Lower leg skin (tissue), 4 donors: ENCODE data around the gene ZNF559. TPM values are rescaled to one million over a fixed set of nuclear protein-coding genes. Genes with fewer than 3 reads are reported as not detected.
"Not testable (repeated sequence)": the region's sequence is repeated elsewhere in the genome, so short reads cannot be mapped to it uniquely, and the experiment has no call there.

Experiments
- DNase-seq, 2 donors: peaks; one replicate each; pipeline ENCODE4 v3.0.0-alpha.2; 2019; ENCODE audit warnings: low spot score in 2 of 2
- H3K4me3 ChIP-seq: fragments of 200-600 bp; sonication (generic); 2 replicates; pipeline ENCODE4 v1.5.1; 2017; ENCODE audit warnings: mild to moderate bottlenecking, low read depth; ENCODE audit not compliant: poor library complexity, severe bottlenecking
- POLR2A ChIP-seq, 2 donors: fragments of 450-650 bp; IDR thresholded peaks; one replicate each; pipeline ENCODE4 v1.6.1; 2016 to 2017; ENCODE audit warnings: antibody characterized with exemption in 2 of 2, mild to moderate bottlenecking in 1 of 2, moderate library complexity in 1 of 2
- WGBS, 2 donors: methylation state at CpG; one replicate each; pipeline ENCODE4 v1.1.5; 2018; 5-methylcytosine and 5-hydroxymethylcytosine counted together
- intact Hi-C: fragments of 100-400 bp; cut with DNase I; formaldehyde crosslinking; loops from one replicate; pipeline ENCODE4 v1.15.0; 2023; ENCODE audit warnings: low total_unique reads
- total RNA-seq, 4 donors: library from RNA; depleted of rRNA; stranded (reverse); fragments of >200 nt; gene quantifications; one replicate each; pipeline ENCODE4 v1.1.0, GENCODE V29; 2016
- TF ChIP-seq, protein P1 (sequence below), 3 donors: fragments of 450-650 bp; IDR thresholded peaks; one replicate each; pipeline ENCODE4 v1.5.1; 2016; ENCODE audit warnings: antibody characterized with exemption in 3 of 3, mild to moderate bottlenecking in 3 of 3, moderate library complexity in 2 of 3

The ZNF559 gene
- total RNA-seq = 10 to 100 TPM in 2 of 4 donors, 1 to 10 TPM in 2; 3.6 to 12.8 (median 9.2) TPM

DNA sequence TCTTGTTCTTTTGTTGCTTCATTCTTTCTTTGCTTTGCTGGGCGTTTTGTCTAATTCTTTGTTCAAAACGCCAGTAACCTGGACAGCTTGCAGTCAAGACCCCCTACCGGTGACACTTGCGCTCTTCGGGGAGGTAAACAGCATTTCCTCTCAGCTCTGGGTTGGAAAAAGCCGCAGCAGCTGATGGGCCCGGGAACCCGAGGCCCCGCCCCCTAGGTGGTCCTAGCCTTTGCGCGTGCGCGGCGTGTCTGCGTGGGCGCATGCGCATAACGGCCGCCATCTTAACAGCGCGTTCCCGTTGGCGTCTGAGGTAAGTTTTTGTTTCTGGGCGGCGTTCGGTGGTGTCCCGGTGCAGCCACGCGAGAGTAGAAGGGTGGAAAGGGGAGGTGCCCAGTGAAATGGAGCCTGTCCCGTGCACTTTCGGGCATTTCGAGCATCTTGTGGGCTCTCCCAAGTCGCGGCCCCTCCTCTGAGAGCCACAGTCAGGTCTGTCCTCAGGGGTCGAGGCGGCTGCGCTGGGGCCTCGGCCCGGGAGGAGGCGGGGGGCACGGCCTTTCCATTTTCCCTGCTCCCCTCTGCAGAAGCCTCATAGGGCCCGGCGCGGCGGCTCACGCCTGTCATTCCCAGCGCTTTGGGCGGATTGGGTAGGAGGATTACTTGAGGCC, at the start of gene ZNF559:
ZNF559 (plus strand) TSS at position 261 of the 665 bp plus-strand sequence. CDS start 14,371 bp downstream, outside the sequence.
- peak within 1 kb of the TSS; percentile 92 for H3K4me3 ChIP-seq
- no peak for TF ChIP-seq POLR2A (IDR thresholded peaks at IDR 0.05)
- TF ChIP-seq, protein P1, sequence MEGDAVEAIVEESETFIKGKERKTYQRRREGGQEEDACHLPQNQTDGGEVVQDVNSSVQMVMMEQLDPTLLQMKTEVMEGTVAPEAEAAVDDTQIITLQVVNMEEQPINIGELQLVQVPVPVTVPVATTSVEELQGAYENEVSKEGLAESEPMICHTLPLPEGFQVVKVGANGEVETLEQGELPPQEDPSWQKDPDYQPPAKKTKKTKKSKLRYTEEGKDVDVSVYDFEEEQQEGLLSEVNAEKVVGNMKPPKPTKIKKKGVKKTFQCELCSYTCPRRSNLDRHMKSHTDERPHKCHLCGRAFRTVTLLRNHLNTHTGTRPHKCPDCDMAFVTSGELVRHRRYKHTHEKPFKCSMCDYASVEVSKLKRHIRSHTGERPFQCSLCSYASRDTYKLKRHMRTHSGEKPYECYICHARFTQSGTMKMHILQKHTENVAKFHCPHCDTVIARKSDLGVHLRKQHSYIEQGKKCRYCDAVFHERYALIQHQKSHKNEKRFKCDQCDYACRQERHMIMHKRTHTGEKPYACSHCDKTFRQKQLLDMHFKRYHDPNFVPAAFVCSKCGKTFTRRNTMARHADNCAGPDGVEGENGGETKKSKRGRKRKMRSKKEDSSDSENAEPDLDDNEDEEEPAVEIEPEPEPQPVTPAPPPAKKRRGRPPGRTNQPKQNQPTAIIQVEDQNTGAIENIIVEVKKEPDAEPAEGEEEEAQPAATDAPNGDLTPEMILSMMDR (IDR thresholded peaks at IDR 0.05) = no peak
- WGBS, 2 donors = 1% methylated on average over 47 to 48 of the region's 48 CpGs
- DNase-seq = peak; percentile 92 to 99
- intact Hi-C loops = no loop called here

DNA sequence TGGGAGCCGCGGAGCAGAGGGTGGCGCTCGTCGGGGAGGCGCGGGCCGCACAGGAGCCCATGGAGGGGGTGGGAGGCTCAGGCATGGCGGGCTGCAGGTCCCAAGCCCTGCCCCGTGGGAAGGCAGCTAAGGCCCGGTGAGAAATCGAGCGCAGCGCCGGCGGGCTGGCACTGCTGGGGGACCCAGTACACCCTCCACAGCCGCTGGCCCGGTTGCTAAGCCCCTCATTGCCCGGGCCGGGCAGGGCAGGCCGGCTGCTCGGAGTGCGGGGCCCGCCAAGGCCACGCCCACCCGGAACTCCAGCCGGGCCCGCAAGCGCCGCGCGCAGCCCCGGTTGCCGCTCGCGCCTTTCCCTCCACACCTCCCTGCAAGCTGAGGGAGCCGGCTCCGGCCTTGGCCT, 40.5 kb upstream of the ZNF559 start:
- H3K4me3 ChIP-seq, intact Hi-C loops, DNase-seq: not testable (repeated sequence)
- 2 to 24% methylated on average over 8 to 27 of the region's 38 CpGs for WGBS, 2 donors

DNA sequence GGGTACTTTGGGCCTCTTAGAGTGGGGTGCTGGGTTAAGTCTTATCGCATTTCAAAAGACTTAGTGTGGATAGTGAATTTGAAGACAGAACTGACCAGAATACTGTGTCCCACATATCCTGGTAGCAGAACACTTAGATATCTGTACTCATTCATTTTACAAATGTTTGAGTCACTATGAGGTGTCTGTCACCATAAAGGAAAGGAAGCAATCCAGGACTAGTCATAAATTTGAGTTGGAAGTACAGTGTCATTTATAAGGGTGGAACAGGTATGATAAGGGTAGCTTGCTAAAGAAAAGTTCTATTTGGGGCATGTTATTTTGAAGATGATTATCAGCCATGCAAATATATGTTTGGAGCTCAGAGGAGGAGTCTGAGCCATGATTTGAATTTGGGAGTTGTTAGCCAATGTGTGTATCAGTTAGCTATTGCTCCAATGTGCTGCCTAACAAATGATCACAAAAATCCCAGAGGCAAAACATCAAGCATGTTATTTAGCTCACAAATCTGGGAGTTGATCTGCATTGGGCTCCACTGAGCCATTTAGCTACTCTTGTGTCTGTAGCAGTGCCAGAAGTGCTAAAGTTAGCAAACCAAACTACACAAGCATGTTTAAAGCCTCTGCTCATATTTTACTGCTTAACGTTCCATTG, 34.6 kb upstream of the ZNF559 start:
- 94 to 100% methylated on average over 2 of the region's 2 CpGs for WGBS, 2 donors
- H3K4me3 ChIP-seq = no peak overlapping the region
- DNase-seq = no peak
- TF ChIP-seq, protein P1 (IDR thresholded peaks at IDR 0.05) = no peak
- TF ChIP-seq POLR2A (IDR thresholded peaks at IDR 0.05) = no peak
- intact Hi-C loops = no loop called here

DNA sequence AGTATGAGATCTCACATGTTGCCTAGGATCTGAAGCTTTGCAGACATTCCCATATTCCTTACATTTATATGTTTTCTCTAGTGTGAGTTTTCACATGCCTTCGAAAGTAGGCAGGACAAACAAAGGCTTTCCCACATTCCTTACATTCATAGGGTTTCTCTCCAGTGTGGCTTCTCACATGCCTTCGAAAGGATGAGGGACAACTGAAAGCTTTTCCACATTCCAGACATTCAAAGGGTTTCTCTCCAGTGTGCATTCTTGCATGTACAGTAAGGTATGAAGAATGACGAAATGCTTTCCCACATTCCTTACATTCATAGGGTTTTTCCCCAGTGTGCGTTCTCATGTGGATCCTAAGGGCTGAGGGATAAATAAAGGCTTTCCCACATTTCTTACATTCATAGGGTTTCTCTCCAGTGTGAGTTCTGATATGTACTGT, 28.5 kb upstream of the ZNF559 start:
- WGBS, 2 donors = 93 to 94% methylated on average over 4 of the region's 4 CpGs
- TF ChIP-seq POLR2A (IDR thresholded peaks at IDR 0.05) = no peak
- TF ChIP-seq, protein P1 (IDR thresholded peaks at IDR 0.05) = no peak
- H3K4me3 ChIP-seq = no peak overlapping the region
- no peak for DNase-seq
- intact Hi-C loops = no loop called here

DNA sequence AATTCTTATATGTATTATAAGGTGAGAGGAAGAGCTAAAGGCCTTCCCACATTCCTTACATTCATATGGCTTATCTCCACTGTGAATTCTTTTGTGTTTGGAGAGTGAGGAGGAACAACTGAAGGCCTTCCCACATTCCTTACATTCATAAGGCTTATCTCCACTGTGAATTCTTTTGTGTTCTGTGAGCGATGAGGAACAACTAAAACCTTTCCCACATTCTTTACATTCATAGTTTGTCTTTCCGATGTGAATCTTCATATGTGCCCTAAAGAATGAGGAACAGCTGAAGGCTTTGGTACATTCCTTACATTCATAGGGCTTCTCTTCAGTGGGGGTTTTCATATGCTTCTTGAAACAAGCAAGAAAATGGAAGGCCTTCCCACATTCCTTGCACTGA, 27.6 kb upstream of the ZNF559 start:
- intact Hi-C loops = no loop called here
- H3K4me3 ChIP-seq = no peak overlapping the region
- 95% methylated on average over 2 of the region's 2 CpGs for WGBS, 2 donors
- no peak for DNase-seq
- TF ChIP-seq, protein P1 (IDR thresholded peaks at IDR 0.05) = no peak
- no peak for TF ChIP-seq POLR2A (IDR thresholded peaks at IDR 0.05)

DNA sequence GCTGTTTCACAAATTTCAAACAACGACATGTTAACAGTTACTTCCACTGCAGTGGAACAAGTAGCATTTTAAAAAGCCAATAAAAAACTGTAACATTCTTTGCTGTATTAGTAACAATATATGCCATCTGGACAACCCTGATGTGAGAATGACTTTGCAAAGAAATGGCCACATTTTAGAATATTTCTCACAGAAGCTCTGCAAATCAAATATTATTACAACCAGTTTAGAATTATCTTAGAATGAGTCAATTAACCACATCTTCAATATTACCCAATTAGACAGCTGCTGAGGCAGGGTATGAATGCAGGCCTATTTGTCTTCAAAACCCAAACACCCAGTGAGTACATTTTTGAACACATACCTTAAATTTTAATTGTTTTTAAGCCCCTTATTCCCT, 17.5 kb upstream of the ZNF559 start:
- intact Hi-C loops = no loop called here
- no peak for DNase-seq
- H3K4me3 ChIP-seq = no peak overlapping the region
- TF ChIP-seq POLR2A (IDR thresholded peaks at IDR 0.05) = no peak
- TF ChIP-seq, protein P1 (IDR thresholded peaks at IDR 0.05) = no peak
- WGBS, 2 donors = 76 to 84% methylated on average over 1 of the region's 1 CpG
